ENCODE data around the gene GALNT6. TPM values are rescaled to one million over a fixed set of nuclear protein-coding genes. Genes with fewer than 3 reads are reported as not detected.

Gene GALNT6
- total RNA-seq, 1 donor from 2014 or later, result 1.7 TPM

GRCh38 chr12:51368640-51369517 lies 22.3 kb downstream of the GALNT6 start:
- ATAC-seq (peak; percentile 29), DNase-seq (ENCODE audit: missing footprints) (no peak)
- intact Hi-C loops (cut with DNase I), result no loop called here

DNA sequence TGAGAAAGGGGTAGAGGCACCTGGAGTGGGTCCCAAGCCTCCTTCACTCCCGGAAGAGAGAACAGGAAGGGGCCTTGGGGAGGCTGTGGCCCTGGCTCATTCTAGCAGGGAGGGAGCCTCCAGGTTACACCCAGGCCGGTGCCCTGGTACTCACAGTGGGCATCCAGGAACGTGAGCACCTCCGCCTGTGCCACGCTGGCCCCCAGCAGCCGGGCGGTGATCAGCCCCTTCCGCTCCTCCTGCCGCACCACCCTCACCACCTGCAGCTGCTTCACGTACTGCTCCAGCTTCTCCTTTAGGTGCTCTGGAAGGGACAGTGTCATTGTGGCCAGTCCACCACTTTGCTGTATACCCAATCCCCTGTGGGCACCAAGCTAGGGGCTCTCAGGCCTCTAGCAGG lies 25.9 kb downstream of the GALNT6 start:
- intact Hi-C loops (cut with DNase I), result no loop called here
- no peak for ATAC-seq
- no peak for DNase-seq (ENCODE audit: missing footprints)

DNA sequence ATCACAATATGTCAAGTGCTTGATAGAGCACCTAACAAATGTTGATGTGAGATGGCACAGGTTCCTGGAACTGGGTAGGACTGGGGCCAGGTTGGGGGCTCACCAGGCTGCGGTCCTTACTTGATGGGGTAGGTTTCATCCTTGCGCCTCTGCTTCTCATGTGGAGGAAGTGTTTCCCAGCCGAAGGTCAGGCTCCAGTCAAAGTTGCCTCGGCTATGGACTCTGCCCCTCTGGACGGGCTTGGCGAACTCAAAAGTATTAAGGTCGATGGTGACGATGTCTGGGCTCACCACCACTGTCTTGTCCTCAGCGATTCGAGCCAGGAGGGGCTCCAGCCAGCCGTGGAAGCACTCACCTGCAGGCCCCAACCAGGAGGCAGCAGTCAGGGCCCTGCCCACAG lies 27.2 kb downstream of the GALNT6 start:
- ATAC-seq (no peak), DNase-seq (ENCODE audit: missing footprints) (no peak)
- intact Hi-C loops (cut with DNase I), result no loop called here

DNA sequence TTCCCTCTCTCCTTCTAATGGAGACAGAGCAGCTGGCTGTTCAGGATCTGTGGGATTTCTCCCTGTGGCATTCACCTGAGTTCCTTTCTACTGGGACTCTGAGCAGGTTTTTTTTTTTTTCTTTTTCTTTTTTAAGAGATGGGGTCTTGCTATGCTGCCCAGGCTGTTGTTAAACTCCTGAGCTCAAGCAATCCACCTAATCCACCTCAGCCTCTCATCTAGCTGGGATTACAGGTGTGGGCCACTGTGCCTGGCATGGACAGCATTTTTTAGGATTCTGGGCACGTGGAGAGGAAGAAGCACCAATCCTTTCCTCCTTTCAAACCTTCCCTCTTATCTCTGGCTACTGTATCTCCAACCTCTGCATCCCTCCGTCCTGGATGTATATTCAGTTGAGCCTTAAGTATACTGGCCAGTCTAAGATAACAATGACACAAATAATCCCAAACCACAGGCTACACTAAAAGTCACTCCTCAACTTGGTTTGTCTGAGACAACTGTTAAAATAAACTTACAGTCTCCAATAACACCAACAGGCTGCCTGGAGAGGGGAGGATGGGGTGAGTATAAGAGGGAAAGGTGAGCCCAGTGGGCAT lies 28.4 kb downstream of the GALNT6 start:
- ATAC-seq (no peak), DNase-seq (ENCODE audit: missing footprints) (no peak)
- intact Hi-C loops (cut with DNase I), result no loop called here

GRCh38 chr12:51362307-51362706 lies 28.9 kb downstream of the GALNT6 start:
- intact Hi-C loops (cut with DNase I), result no loop called here
- ATAC-seq, result no peak
- DNase-seq (ENCODE audit: missing footprints), result no peak

GRCh38 chr12:51361161-51362016 lies 29.8 kb downstream of the GALNT6 start:
- intact Hi-C loops (cut with DNase I), result no loop called here
- DNase-seq (ENCODE audit: missing footprints), result no peak
- ATAC-seq, result no peak

DNA sequence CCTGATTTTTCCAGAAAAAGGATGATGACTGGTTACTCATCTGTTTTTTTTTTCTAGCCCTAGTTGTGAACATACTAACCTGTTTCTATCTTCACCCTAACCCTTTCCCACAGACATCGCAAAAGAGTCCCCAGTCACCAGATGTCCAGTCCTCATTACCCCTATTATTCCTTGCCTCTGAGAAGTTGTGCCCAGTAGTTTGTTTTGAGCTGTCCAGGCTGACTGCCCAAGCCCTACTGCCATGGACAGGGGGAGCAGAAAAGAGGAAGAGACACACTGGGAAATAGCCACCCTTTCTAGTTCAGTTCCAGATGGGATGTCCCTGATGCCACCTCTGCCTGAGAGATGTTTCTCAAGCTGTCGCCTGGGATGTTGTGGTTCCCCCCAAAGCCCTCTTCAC lies 30.9 kb downstream of the GALNT6 start:
- ATAC-seq, result no peak
- no peak for DNase-seq (ENCODE audit: missing footprints)
- intact Hi-C loops (cut with DNase I), result no loop called here

DNA sequence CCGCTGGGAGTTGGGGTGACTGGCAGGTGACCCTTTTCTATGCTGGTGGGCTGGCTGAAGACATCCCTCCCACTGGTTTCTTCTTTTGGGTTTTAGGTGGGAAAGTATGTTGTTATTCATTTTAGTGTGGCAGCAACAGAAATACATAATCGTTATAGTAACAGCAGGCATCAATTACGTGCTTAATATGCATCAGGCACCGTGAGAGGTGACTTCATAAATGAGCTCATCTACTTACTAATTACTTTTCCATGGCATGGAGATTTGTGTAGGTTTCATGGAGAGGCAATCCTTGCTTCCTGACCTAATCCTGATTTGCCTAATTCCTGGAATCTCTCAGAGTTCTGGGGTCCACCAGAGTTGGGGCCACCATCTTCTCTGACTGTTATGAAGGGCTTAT lies 31.4 kb downstream of the GALNT6 start:
- ATAC-seq (no peak), DNase-seq (ENCODE audit: missing footprints) (no peak)
- intact Hi-C loops (cut with DNase I), result no loop called here

DNA sequence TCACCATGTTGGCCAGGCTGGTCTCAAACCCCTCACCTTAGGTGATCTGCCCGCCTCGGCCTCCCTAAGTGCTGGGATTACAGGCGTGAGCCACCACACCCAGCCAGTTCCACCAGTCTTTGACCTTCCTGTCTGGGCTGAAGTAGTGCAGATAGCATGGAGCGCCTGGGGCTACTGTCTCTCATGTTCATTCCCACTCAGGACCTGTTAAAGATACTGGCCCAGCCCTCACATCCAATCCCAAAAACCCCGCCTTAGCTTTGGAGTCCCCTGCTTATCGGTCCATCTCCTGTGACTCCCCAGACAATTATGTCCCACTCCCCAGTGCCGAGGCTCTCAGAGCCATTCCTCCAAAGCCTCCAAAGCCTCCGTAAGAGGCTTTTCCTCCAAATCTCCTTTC lies 32.7 kb downstream of the GALNT6 start:
- DNase-seq (ENCODE audit: missing footprints) (no peak), ATAC-seq (no peak)
- intact Hi-C loops (cut with DNase I), result no loop called here

DNA sequence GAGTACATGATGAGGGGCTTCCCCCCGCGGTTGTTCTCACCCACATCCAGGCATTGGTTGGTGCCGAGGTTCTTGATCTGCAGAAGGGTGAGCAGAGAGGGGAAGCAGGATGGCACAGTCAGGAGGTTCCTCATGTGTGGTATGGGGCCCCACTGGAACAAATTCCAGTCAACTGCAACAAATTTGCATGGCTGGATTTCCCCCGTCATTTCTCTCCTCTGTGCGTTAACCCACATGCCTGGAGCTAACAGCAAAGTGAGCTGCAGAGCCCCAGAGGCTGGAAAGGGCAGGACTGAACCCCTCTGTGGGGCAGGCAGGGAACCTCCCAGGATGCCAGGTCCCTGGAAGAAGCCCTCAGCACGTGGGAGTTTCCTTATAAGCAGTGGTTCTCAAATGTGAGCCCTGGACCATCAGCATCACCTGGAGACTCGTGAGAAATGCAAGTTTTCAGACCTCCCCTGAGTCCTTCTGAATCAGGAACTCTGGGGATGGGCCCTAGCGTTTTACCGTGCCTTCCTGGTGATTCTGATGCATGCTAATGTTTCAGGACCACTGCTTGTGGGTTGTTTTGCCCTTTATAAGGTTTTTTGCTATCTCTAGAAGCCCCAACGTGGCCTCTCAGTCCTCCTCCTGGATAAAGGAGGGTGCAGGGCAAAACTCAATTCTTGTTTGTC lies 33.7 kb downstream of the GALNT6 start:
- DNase-seq (ENCODE audit: missing footprints) (no peak), ATAC-seq (no peak)
- intact Hi-C loops (cut with DNase I), result no loop called here

GRCh38 chr12:51351913-51352532 lies 39.2 kb downstream of the GALNT6 start:
- intact Hi-C loops (cut with DNase I), result no loop called here
- DNase-seq (ENCODE audit: missing footprints) (no peak), ATAC-seq (no peak)

GRCh38 chr12:51349026-51349425 lies 42.2 kb downstream of the GALNT6 start:
- DNase-seq (ENCODE audit: missing footprints) (no peak), ATAC-seq (no peak)
- intact Hi-C loops (cut with DNase I), result no loop called here

DNA sequence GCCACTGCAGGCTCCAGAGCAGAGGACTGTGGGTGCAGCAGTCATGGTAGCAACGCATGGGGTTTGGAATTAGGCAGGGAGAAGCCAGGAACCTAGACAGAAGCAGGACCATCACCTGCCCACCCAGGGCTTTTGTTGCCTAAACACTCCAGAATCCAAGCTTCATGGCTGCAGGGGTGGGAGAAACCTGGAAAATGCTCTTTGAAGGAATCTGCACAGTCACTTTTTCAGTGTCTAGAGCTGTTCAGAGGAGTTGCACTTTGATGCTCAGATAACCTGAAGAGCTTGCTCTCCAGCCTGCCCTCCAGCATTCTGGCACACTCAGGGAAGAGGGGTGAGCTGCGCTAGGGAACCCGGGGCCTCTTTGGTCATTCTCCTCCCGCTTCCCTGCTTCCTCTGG lies 43.1 kb downstream of the GALNT6 start:
- DNase-seq (ENCODE audit: missing footprints) (no peak), ATAC-seq (no peak)
- intact Hi-C loops (cut with DNase I), result no loop called here

GRCh38 chr12:51346581-51346980 lies 44.6 kb downstream of the GALNT6 start, which contains the start of gene CELA1:
Gene CELA1 (minus strand): TSS chr12:51346679. CDS start chr12:51346638, 41 bp downstream.
- intact Hi-C loops (cut with DNase I), result no loop called here
- DNase-seq (ENCODE audit: missing footprints), result no peak
- ATAC-seq, result no peak

DNA sequence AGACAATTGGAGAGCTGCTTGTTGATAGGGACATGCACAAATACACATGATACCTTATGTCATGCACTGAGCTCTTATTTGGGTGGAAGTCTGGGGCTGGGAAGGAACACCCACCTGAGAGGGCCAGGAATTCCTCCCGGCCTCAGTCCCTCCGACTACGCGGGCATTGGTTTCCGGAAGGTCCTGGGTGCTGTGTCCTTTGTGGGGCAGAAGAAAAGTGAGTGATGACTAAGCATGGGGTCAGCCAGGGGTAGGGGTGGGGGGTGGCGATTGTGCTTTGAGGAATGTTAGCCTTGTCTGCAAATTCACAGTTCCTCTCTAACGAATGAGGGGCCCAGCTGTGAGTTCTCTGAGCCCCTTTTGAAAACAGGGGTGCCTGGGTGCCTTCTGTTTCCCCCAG lies 45.5 kb downstream of the GALNT6 start:
- intact Hi-C loops (cut with DNase I), result no loop called here
- ATAC-seq (no peak), DNase-seq (ENCODE audit: missing footprints) (no peak)

DNA sequence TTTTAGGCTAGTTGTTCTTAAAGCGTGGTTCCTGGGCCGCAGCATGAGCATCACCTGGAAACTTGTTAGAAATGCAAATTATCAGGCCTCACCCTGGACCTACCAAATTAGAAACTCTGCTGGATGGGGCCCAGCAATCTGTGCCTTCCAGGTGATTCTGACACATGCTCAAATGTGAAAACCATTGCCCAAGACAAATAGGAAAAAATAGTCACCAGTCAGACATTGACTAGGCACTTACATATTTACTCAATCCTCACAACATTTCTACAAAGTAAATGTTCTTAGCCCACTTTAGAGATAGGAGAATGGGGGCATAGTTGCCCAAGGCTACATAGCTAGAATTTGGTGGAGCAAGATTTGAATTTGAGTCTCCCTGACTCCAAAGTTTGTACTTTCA lies 48.0 kb downstream of the GALNT6 start:
- ATAC-seq (no peak), DNase-seq (ENCODE audit: missing footprints) (no peak)
- intact Hi-C loops (cut with DNase I), result no loop called here

GRCh38 chr12:51342416-51342815 lies 48.8 kb downstream of the GALNT6 start:
- no peak for ATAC-seq
- no peak for DNase-seq (ENCODE audit: missing footprints)
- intact Hi-C loops (cut with DNase I), result no loop called here

DNA sequence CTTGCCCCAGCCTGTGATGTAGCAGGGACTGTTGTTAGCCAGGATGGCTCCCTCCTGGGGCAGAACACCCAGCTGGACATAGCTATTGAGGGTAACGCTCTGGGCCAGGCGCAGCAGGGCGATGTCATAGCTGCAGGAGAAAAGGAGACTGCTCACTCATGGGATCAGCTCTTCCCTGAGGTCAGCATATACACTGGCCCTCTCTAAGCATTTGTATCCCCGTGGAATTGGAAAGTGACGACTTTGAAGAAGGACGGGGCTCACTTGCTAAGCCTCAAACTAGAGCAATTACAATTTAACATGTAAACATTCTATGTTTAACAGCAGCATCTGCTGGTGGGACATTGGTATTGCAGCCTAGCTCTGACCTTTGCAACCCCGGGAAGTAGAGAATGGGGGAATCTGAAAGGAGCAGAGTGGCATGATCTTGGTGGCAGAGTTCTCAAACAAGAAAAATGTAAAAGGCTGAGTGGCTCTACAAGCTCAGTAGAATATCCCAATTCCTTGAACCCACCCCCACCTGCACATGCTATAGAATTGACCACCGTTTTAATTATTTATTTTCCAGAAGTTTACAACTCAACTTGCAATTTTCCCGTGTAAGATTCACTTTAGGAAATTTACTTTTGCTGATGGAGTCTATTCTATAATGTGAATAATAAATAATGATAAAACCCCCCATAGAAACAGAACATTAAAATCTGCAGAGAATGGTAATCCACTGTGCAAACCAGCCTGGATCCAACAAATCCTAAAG lies 49.8 kb downstream of the GALNT6 start:
- ATAC-seq (peak; percentile 83), DNase-seq (ENCODE audit: missing footprints) (no peak)
- intact Hi-C loops (cut with DNase I), result loop anchor here (1.0 kb wide), 3 partner anchors 72 to 516 kb away; partner anchors contain the start of gene LETMD1

All from Right ventricle myocardium inferior (tissue), 1 donor.